HUES6 (cell line): ENCODE results near the gene MLPH.

Source experiments
- H3K27ac ChIP-seq: 2 replicates; pipeline ENCODE4 v1.7.0; 2013; ENCODE audit warnings: low read depth, mild to moderate bottlenecking, low read length, inconsistent platforms
- H3K27me3 ChIP-seq: 2 replicates; pipeline ENCODE4 v1.6.1; 2013; ENCODE audit warnings: low read length; ENCODE audit not compliant: control insufficient read depth, insufficient read depth
- H3K36me3 ChIP-seq: 2 replicates; pipeline ENCODE4 v1.6.1; 2013; ENCODE audit warnings: low read length; ENCODE audit not compliant: control insufficient read depth, insufficient read depth
- H3K4me1 ChIP-seq: 2 replicates; pipeline ENCODE4 v1.6.1; 2013; ENCODE audit warnings: low read length; ENCODE audit not compliant: control insufficient read depth, insufficient read depth
- H3K4me3 ChIP-seq: 2 replicates; pipeline ENCODE4 v1.5.1; 2013; ENCODE audit warnings: low read depth, low read length
- H3K9ac ChIP-seq: one replicate; pipeline ENCODE4 v1.6.1; 2013; ENCODE audit warnings: mild to moderate bottlenecking, low read length
- H3K9me3 ChIP-seq: 2 replicates; pipeline ENCODE4 v1.6.1; 2013; ENCODE audit warnings: low read depth, low read length; ENCODE audit not compliant: control insufficient read depth, insufficient read depth

Gene MLPH

GRCh38 chr2:237511885-237512405 is 24.9 kb downstream of the MLPH start:
- Histone ChIP-seq H3K27me3 (no peaks in the 10 kb centered on the region), H3K9me3 (no peaks in the 10 kb centered on the region), H3K4me1 (peaks cover 5% of the 10 kb centered on the region; the same call in 1 of the 2 replicates), H3K36me3 (no peaks in the 10 kb centered on the region), H3K9ac (no peak overlapping the region), H3K27ac (no peak overlapping the region), H3K4me3 (no peak overlapping the region)

- no peaks in the 10 kb centered on the region for H3K27me3 ChIP-seq
- no peak overlapping the region for H3K9ac ChIP-seq
- no peak overlapping the region for H3K4me3 ChIP-seq
- H3K4me1 ChIP-seq, result peaks cover 5% of the 10 kb centered on the region; the same call in 1 of the 2 replicates
- H3K36me3 ChIP-seq, result no peaks in the 10 kb centered on the region
- no peaks in the 10 kb centered on the region for H3K9me3 ChIP-seq
- H3K27ac ChIP-seq, result no peak overlapping the region
Observed at GRCh38 chr2:237512774-237513466, 25.9 kb downstream of the MLPH start.

GRCh38 chr2:237513693-237514092 is 26.6 kb downstream of the MLPH start:
- no peak overlapping the region for H3K4me3 ChIP-seq
- H3K27me3 ChIP-seq, result no peaks in the 10 kb centered on the region
- H3K9me3 ChIP-seq, result no peaks in the 10 kb centered on the region
- H3K4me1 ChIP-seq, result peaks cover 5% of the 10 kb centered on the region; the same call in 1 of the 2 replicates
- no peaks in the 10 kb centered on the region for H3K36me3 ChIP-seq
- no peak overlapping the region for H3K27ac ChIP-seq
- H3K9ac ChIP-seq, result no peak overlapping the region

GRCh38 chr2:237514474-237515130 is 27.6 kb downstream of the MLPH start:
- H3K9ac ChIP-seq, result no peak overlapping the region

GRCh38 chr2:237515166-237515565 is 28.1 kb downstream of the MLPH start:
- H3K9me3 ChIP-seq, result no peaks in the 10 kb centered on the region
- H3K27me3 ChIP-seq, result no peaks in the 10 kb centered on the region
- no peak overlapping the region for H3K9ac ChIP-seq
- no peaks in the 10 kb centered on the region for H3K36me3 ChIP-seq
- peaks cover 5% of the 10 kb centered on the region; the same call in 1 of the 2 replicates for H3K4me1 ChIP-seq
- no peak overlapping the region for H3K4me3 ChIP-seq
- no peak overlapping the region for H3K27ac ChIP-seq

More at GRCh38 chr2:237514474-237515130, 27.6 kb downstream of the MLPH start:
- Histone ChIP-seq H3K4me3 (no peak overlapping the region), H3K4me1 (peaks cover 5% of the 10 kb centered on the region; the same call in 1 of the 2 replicates), H3K27ac (no peak overlapping the region), H3K36me3 (no peaks in the 10 kb centered on the region), H3K9me3 (no peaks in the 10 kb centered on the region), H3K27me3 (no peaks in the 10 kb centered on the region)

GRCh38 chr2:237515621-237516275 is 28.7 kb downstream of the MLPH start:
- Histone ChIP-seq H3K36me3 (no peaks in the 10 kb centered on the region), H3K27me3 (no peaks in the 10 kb centered on the region), H3K9ac (no peak overlapping the region), H3K4me3 (no peak overlapping the region), H3K27ac (no peak overlapping the region), H3K4me1 (peaks cover 5% of the 10 kb centered on the region; the same call in 1 of the 2 replicates), H3K9me3 (no peaks in the 10 kb centered on the region)

DNA sequence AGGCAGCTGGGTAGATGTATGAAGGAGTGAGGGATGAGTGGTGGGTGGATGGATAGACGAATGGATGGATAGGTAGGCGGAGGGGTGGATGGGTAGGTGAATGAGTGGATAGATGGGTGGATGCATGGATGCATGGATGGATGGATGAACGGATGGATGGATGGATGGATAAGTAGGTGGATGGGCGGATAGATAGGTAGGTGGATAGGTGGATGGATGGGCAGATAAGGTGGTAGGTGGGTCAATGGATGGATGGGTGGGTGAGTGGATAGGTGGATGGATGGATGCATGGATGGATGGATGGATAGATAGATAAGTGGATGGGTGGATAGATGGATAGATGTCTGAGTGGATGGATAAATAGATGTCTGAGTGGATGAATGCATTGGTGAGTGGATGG is 30.1 kb downstream of the MLPH start:
- Histone ChIP-seq H3K9me3 (no peaks in the 10 kb centered on the region), H3K9ac (no peak overlapping the region), H3K4me3 (no peak overlapping the region), H3K36me3 (no peaks in the 10 kb centered on the region), H3K27ac (no peak overlapping the region), H3K27me3 (no peaks in the 10 kb centered on the region), H3K4me1 (peaks cover 5% of the 10 kb centered on the region; the same call in 1 of the 2 replicates)

DNA sequence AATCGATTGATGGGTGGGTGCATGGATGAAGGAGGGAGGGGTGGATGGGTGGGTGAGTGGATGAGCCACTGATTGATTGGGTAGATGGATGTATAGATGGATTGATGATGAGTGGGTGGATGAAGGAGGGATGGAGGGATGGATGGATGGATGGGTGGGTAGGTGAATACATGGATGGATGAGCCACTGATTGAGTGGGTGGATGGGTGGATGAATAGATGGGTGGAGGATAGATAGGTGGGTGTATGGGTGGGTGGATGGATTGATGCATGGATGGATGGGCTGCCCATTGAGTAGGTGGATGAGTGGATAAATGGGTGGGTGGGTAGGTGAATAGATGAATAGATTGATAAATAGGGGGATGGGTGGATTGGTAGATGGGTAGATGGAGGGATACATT is 30.9 kb downstream of the MLPH start:
- Histone ChIP-seq H3K36me3 (no peaks in the 10 kb centered on the region), H3K9ac (no peak overlapping the region), H3K27me3 (no peaks in the 10 kb centered on the region), H3K4me1 (peaks cover 3% of the 10 kb centered on the region; the same call in 1 of the 2 replicates), H3K27ac (no peak overlapping the region), H3K9me3 (no peaks in the 10 kb centered on the region), H3K4me3 (no peak overlapping the region)

GRCh38 chr2:237519506-237520245 is 32.6 kb downstream of the MLPH start:
- Histone ChIP-seq H3K9me3 (no peaks in the 10 kb centered on the region), H3K36me3 (no peaks in the 10 kb centered on the region), H3K27me3 (no peaks in the 10 kb centered on the region), H3K9ac (no peak overlapping the region), H3K4me3 (no peak overlapping the region), H3K27ac (no peak overlapping the region), H3K4me1 (no peaks in the 10 kb centered on the region)

DNA sequence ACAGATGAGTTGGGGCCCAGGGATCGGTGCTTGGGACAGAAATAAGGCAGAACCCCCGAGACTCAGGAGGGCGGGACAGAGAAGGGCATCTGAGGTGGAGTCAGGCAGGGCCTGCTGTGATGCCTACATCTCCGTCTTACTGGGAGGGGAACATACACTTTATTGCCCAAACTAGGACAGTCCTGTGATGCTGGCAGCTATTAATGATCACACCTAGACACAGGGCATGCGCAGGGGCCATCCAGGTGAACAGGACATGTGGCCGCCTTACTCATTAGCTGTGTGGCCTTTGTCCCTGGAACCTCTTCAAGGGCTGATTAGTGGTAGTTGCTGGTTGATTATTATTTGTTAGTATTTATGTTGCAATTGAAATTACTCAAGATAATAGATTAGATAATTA is 33.2 kb downstream of the MLPH start:
- H3K27me3 ChIP-seq, result no peaks in the 10 kb centered on the region

More for the DNA sequence above, 33.2 kb downstream of the MLPH start:
- no peaks in the 10 kb centered on the region for H3K36me3 ChIP-seq
- no peak overlapping the region for H3K9ac ChIP-seq
- H3K9me3 ChIP-seq, result no peaks in the 10 kb centered on the region
- H3K4me1 ChIP-seq, result no peaks in the 10 kb centered on the region
- no peak overlapping the region for H3K27ac ChIP-seq
- H3K4me3 ChIP-seq, result no peak overlapping the region
